GM12878 (cell line): ENCODE measurements around the gene MAST3. TPM values are rescaled to one million over a fixed set of nuclear protein-coding genes. Genes with fewer than 3 reads are reported as not detected.

ENCODE experiments used
- ATF7 ChIP-seq: fragments of 450-650 bp; IDR thresholded peaks from 2 replicates; pipeline ENCODE4 v1.6.1; 2016; ENCODE audit warnings: low read depth, mild to moderate bottlenecking
- BCL11A ChIP-seq: IDR thresholded peaks from 2 replicates; pipeline ENCODE4 v1.6.1; 2011; ENCODE audit warnings: low read depth, low read length
- BCL3 ChIP-seq: IDR thresholded peaks from 2 replicates; pipeline ENCODE4 v1.6.1; 2011; ENCODE audit warnings: borderline replicate concordance, low read depth, mild to moderate bottlenecking, moderate library complexity, low read length; ENCODE audit not compliant: insufficient read depth, poor library complexity, severe bottlenecking
- BMI1 ChIP-seq: fragments of 450-650 bp; IDR thresholded peaks from 2 replicates; pipeline ENCODE4 v1.6.1; 2016; ENCODE audit warnings: mild to moderate bottlenecking, moderate library complexity, borderline replicate concordance
- CUX1 ChIP-seq: IDR thresholded peaks from 2 replicates; pipeline ENCODE4 v1.6.1; 2012; ENCODE audit warnings: improper control_type of control experiment, low read depth, low read length; ENCODE audit not compliant: insufficient replicate concordance
- E2F4 ChIP-seq: IDR thresholded peaks from 2 replicates; pipeline ENCODE4 v1.6.1; 2012; ENCODE audit warnings: low read depth, low read length, improper control_type of control experiment
- EZH2 ChIP-seq: IDR thresholded peaks from 2 replicates; pipeline ENCODE4 v1.6.1; 2012; ENCODE audit warnings: low read depth, mild to moderate bottlenecking, control low read depth, inconsistent platforms, low read length, borderline replicate concordance; ENCODE audit not compliant: control insufficient read depth
- FOXM1 ChIP-seq: IDR thresholded peaks from 2 replicates; pipeline ENCODE4 v1.6.1; 2012; ENCODE audit warnings: low read depth, mild to moderate bottlenecking, inconsistent platforms, low read length, moderate library complexity
- IKZF1 ChIP-seq: fragments of 450-650 bp; conservative IDR thresholded peaks from 2 replicates; pipeline ENCODE4 v1.6.1; 2017; ENCODE audit warnings: antibody characterized with exemption, mild to moderate bottlenecking
- IRF3 ChIP-seq: fragments of 450-650 bp; IDR thresholded peaks from 2 replicates; pipeline ENCODE4 v1.6.1; 2014; ENCODE audit warnings: mild to moderate bottlenecking
- IRF4 ChIP-seq: IDR thresholded peaks from 2 replicates; pipeline ENCODE4 v1.6.1; 2011; ENCODE audit warnings: low read depth, low read length
- MAX ChIP-seq: IDR thresholded peaks from 2 replicates; pipeline ENCODE4 v1.6.1; 2012; ENCODE audit warnings: low read depth, low read length, improper control_type of control experiment
- MTA3 ChIP-seq: IDR thresholded peaks from 2 replicates; pipeline ENCODE4 v1.6.1; 2012; ENCODE audit warnings: low read length, inconsistent platforms, borderline replicate concordance
- RFX5 ChIP-seq: IDR thresholded peaks from 2 replicates; pipeline ENCODE4 v1.6.1; 2011; ENCODE audit warnings: low read depth, low read length, improper control_type of control experiment
- SIN3A ChIP-seq: IDR thresholded peaks from 2 replicates; pipeline ENCODE4 v1.6.1; 2012; ENCODE audit warnings: low read depth, low read length, improper control_type of control experiment
- SKIL ChIP-seq: fragments of 450-650 bp; IDR thresholded peaks from 2 replicates; pipeline ENCODE4 v1.6.1; 2017; ENCODE audit warnings: mild to moderate bottlenecking, low read depth, inconsistent platforms; ENCODE audit not compliant: poor library complexity, severe bottlenecking
- STAT1 ChIP-seq: fragments of 450-650 bp; conservative IDR thresholded peaks from 2 replicates; pipeline ENCODE4 v1.6.1; 2014; ENCODE audit warnings: antibody characterized with exemption, mild to moderate bottlenecking
- ZNF24 ChIP-seq: fragments of 450-650 bp; IDR thresholded peaks from 2 replicates; pipeline ENCODE4 v1.6.1; 2017; ENCODE audit warnings: antibody characterized with exemption, mild to moderate bottlenecking
- polyA plus RNA-seq, 11 experiments: library from polyadenylated mRNA; depleted of rRNA in 4 of 11; unstranded in 6 of 11; stranded (reverse) in 5 of 11; fragments of >200 nt; fragmentation: Nextera tagmentation in 4 of 11; fragmentation: Illumina TruSeq in 1 of 11; extraction: Ambion mirVana in 4 of 11; extraction: Trizol in 1 of 11; gene quantifications; 1 replicate in 1 of 11; 2 replicates in 10 of 11; pipeline versions ENCODE4 v1.2.1 to v1.2.3, GENCODE V29; 2011 to 2016; ENCODE audit warnings: inconsistent platforms in 2 of 11, missing spikeins in 2 of 11, low read depth in 1 of 11
- total RNA-seq, 4 experiments: library from RNA; depleted of rRNA in 3 of 4; stranded (reverse); fragments of >200 nt in 3 of 4; fragmentation: Illumina TruSeq in 1 of 4; extraction: Trizol in 1 of 4; gene quantifications; 2 replicates each; pipeline versions ENCODE4 v1.2.1 to v1.2.3, GENCODE V29; 2013 to 2021

MAST3 gene
- total and polyA plus RNA-seq, 10 of the 15 experiments (the other 5 are each of a cell fraction or from before 2014, with no cell fraction given), result 3.0 to 22.2 (median 7.5) TPM

- TF ChIP-seq CUX1 (no peak), STAT1 (no peak), EZH2 (no peak), SKIL (no peak), RFX5 (no peak), BCL11A (no peak), IRF4 (no peak), MAX (0 out of 2 replicates have a peak, but pooled peaks have one; percentile 7), ATF7 (peak; percentile 70), FOXM1 (no peak), IKZF1 (peak; percentile 81), BCL3 (no peak), IRF3 (no peak), BMI1 (no peak), E2F4 (no peak), MTA3 (no peak), ZNF24 (no peak), SIN3A (no peak)
Observed at GRCh38 chr19:18091217-18091608, 6.4 kb upstream of the MAST3 start (continued).
